Measurements from ENCODE around the gene SPO11. TPM values are rescaled to one million over a fixed set of nuclear protein-coding genes. Genes with fewer than 3 reads are reported as not detected.

Gene SPO11
- total RNA-seq, 4 donors from 2014 or later, result not detected

DNA sequence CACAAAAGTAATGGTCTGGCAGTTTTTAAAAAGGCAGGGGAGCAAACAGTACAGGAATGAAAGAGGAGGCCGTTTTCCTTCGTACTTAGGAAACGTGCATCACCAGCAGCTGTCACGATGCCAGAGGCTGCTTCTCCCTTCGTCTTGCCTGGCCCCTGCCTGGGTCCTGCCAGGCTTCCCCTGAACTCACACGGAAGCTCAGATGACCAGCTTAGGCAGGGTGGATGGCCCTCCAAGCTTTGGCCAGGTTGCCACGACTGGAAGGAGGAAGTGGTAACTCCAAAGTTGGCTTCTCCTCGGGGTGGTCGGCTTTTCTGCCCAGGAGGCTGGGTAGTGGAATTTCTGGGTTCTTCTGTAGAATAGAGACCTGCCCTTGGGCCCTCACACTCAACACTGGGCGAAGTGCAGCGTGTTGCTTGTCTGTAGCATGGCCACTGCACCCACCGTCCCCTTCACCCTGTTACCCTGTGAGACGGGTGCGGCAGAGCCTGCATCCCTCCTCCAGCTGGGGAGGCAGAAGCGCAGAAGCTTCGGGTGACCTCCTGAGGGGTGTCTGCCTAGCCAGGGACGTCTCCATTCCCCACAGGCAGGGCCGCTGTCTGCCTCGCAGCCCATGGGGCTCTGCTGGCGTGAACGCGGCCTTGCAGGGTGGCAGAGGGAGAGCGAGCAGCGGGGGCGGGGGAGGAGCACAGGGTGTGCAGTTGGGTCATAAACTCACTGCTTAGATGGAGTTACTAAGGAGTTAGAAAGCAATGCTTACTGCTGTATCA, 43.2 kb downstream of the SPO11 start:
- TF ChIP-seq, protein P1, sequence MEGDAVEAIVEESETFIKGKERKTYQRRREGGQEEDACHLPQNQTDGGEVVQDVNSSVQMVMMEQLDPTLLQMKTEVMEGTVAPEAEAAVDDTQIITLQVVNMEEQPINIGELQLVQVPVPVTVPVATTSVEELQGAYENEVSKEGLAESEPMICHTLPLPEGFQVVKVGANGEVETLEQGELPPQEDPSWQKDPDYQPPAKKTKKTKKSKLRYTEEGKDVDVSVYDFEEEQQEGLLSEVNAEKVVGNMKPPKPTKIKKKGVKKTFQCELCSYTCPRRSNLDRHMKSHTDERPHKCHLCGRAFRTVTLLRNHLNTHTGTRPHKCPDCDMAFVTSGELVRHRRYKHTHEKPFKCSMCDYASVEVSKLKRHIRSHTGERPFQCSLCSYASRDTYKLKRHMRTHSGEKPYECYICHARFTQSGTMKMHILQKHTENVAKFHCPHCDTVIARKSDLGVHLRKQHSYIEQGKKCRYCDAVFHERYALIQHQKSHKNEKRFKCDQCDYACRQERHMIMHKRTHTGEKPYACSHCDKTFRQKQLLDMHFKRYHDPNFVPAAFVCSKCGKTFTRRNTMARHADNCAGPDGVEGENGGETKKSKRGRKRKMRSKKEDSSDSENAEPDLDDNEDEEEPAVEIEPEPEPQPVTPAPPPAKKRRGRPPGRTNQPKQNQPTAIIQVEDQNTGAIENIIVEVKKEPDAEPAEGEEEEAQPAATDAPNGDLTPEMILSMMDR (IDR thresholded peaks at IDR 0.05; ENCODE audit: low read depth), result no peak

DNA sequence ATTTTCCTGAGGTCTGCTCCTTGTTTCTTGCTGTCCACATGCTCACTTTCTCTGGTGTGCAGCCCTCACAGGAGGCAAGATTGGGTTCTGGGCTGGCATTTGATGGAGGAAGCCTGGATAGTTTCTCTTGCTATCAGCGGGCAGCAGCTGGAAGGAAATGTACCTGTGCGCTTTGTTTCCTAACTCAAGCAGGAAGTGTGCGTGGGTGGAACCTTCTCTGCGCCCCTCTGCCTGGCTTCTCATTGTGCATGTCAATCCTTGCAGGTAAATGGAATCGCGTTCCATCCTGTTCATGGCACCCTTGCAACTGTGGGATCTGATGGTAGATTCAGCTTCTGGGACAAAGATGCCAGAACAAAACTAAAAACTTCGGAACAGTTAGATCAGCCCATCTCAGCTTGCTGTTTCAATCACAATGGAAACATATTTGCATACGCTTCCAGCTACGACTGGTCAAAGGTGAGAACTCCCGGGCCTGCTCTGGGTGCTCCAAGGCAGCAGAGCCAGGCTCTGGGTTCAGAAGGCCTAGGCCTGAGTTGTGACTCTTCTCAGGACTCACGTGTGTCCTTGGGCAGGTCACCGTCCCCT, 44.8 kb downstream of the SPO11 start:
- TF ChIP-seq, protein P1 (IDR thresholded peaks at IDR 0.05; ENCODE audit: low read depth), result no peak

DNA sequence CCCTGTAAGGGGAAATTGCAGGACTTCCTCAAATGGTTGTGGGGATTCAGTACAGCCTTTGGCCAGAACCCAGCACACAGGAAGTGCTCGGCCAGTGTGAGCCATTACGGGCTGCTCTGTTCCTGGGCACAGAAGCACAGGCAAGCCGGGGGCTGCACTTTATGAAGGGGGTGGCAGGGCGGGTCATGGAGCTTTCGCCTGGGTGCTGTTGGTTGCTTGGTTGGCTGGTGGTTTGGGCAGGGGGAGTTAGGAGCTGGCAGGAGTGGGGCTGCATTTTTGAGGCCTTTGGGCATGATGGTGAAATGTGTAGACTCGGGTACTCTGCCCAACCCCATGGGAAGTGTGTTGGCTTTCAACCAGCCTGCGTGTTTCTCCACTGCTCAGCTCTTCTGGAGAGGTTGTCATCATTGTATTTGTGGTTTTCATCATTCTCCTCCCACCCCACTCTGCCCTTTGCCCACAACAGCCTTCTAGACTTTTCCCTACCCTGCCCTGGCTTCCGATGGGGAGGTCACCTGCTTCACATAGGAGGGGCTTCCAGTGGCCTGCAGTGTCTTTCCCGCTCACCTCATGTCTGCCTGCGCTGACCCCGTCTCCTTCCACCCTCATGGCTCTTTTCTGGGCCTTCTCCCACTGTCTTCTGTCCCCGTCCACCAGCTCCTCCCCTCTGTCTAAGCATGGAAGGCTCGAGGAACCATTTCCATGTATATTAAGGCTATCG, 45.5 kb downstream of the SPO11 start:
- TF ChIP-seq, protein P1 (IDR thresholded peaks at IDR 0.05; ENCODE audit: low read depth), result no peak

DNA sequence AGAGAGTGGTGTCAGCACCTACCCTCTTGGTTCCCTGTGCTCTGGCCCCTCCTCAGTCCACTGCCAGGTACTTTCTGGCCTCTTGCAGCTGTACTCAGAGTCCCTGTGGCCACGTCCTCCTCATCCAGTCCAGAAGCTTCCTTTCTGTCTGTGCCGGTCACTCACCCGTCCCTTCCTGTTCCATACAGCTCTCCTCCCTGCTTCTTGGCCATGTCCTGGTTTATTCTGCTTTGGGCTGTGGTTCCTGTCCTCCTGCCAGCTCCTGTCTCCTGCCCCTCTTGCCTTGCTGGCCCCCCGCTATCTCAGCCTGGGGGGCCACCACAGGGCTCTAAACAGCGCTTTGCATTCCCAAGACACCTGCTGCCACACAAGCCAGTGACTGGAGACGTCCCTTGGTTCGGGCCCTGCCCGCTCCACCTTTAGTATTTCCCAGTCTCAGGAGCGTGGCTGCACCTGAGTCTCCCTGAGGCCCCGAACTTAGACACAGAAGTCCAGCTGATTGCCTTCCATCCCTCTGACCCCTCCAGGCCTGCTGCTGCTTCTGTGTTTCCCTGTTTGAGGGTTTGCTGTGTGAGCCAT, 46.1 kb downstream of the SPO11 start:
- TF ChIP-seq, protein P1 (IDR thresholded peaks at IDR 0.05; ENCODE audit: low read depth), result no peak

DNA sequence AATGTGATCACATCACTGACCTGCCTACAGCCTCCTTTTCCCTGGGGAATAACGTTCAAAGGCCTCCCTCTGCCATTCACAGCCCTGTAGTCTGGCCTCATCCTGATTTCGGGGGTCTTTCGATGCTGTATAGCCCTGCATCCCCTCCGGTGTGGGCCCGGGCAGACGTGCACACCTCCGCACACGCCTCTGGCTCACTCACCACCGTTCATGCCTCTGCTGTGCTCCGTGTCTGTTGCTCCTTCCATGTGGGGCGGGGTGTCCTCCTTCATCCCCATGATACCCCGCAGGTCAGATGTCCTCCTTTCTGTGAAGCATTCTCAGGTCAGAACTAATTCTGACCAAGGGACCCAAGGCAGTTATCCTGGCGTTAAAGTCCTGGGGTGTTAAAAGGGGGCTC, 47.7 kb downstream of the SPO11 start:
- TF ChIP-seq, protein P1 (IDR thresholded peaks at IDR 0.05; ENCODE audit: low read depth), result no peak

DNA sequence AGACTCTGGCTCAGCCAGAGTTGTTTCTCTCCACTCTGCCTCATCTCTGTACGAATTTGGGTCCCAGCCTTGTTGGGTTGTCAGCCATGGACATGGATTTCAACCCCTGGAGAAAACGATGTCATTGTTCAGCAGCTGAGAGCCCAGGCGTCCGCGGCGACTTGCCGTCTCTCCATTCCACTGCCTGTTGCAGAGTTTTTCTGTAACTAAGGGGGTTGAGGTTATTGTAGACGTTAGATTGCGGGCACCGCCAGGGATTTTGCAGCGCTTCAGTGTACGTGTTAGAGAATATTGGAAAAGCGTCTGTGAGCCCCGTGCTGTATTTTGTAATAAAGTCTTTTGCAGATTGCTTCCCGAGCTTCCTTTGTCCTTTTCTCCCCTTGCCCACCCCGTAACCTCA, 48.5 kb downstream of the SPO11 start:
- TF ChIP-seq, protein P1 (IDR thresholded peaks at IDR 0.05; ENCODE audit: low read depth), result no peak

Data from subcutaneous adipose tissue (tissue), 4 donors.